HL-60 (cell line): ENCODE measurements around the gene ESRRG.

ENCODE experiments used
- DNase-seq, 2 experiments: peaks; one replicate each; pipeline ENCODE4 v3.0.0-alpha.2; 2010 to 2020; ENCODE audit warnings: low read depth in 1 of 2, low spot score in 1 of 2
- H3K27ac ChIP-seq: fragments of 250-450 bp; sonication (Bioruptor Pico); replicated peaks from 2 replicates; pipeline ENCODE4 v1.5.1; 2020; ENCODE audit warnings: mild to moderate bottlenecking, moderate library complexity
- H3K27me3 ChIP-seq: fragments of 250-450 bp; sonication (Bioruptor Pico); 2 replicates; pipeline ENCODE4 v1.5.1; 2021; ENCODE audit warnings: mild to moderate bottlenecking, moderate library complexity; ENCODE audit not compliant: insufficient read depth, poor library complexity, severe bottlenecking
- H3K4me3 ChIP-seq: replicated peaks from 2 replicates; pipeline ENCODE4 v1.5.1; 2011; ENCODE audit warnings: mild to moderate bottlenecking, control low read depth, low read length; ENCODE audit not compliant: insufficient read depth
- GABPA ChIP-seq: IDR thresholded peaks from 2 replicates; pipeline ENCODE4 v1.6.1; 2012; ENCODE audit warnings: low read depth
- POLR2AphosphoS5 ChIP-seq: IDR thresholded peaks from 2 replicates; pipeline ENCODE4 v1.6.1; 2012; ENCODE audit warnings: low read depth
- SPI1 ChIP-seq: IDR thresholded peaks from 2 replicates; pipeline ENCODE4 v1.6.1; 2012; ENCODE audit warnings: low read depth, mild to moderate bottlenecking, borderline replicate concordance
- TF ChIP-seq, protein P1 (sequence below): IDR thresholded peaks from 2 replicates; pipeline ENCODE4 v1.6.1; 2012; ENCODE audit warnings: low read depth; ENCODE audit not compliant: insufficient replicate concordance
- TF ChIP-seq, protein P2 (sequence below): IDR thresholded peaks from one replicate; pipeline ENCODE4 v1.5.1; 2011; ENCODE audit warnings: low read length, control low read depth, inconsistent platforms; ENCODE audit not compliant: insufficient read depth

ESRRG gene

DNA sequence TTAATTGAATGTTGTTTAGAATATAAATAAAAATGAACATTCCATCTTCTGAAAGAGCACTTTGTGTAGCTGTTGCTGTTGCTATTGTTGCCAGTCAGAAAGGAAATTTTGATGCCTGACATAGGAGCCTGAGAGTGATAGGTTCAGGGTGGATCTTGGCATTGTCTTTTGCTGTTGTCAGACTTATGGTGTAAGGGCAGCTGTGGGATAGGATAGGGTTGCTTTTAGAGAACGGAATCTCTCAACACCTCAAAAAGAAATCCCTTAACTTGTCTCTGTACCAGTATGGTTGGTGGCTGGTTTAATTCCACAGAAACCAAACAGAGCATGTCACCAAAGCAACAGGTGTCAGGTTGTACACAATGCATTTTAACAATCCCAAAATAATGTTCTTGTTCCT, 62.7 kb downstream of the ESRRG start:
- no peak overlapping the region for H3K4me3 ChIP-seq
- TF ChIP-seq, protein P1, sequence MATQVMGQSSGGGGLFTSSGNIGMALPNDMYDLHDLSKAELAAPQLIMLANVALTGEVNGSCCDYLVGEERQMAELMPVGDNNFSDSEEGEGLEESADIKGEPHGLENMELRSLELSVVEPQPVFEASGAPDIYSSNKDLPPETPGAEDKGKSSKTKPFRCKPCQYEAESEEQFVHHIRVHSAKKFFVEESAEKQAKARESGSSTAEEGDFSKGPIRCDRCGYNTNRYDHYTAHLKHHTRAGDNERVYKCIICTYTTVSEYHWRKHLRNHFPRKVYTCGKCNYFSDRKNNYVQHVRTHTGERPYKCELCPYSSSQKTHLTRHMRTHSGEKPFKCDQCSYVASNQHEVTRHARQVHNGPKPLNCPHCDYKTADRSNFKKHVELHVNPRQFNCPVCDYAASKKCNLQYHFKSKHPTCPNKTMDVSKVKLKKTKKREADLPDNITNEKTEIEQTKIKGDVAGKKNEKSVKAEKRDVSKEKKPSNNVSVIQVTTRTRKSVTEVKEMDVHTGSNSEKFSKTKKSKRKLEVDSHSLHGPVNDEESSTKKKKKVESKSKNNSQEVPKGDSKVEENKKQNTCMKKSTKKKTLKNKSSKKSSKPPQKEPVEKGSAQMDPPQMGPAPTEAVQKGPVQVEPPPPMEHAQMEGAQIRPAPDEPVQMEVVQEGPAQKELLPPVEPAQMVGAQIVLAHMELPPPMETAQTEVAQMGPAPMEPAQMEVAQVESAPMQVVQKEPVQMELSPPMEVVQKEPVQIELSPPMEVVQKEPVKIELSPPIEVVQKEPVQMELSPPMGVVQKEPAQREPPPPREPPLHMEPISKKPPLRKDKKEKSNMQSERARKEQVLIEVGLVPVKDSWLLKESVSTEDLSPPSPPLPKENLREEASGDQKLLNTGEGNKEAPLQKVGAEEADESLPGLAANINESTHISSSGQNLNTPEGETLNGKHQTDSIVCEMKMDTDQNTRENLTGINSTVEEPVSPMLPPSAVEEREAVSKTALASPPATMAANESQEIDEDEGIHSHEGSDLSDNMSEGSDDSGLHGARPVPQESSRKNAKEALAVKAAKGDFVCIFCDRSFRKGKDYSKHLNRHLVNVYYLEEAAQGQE, result no peak
- TF ChIP-seq, protein P2, sequence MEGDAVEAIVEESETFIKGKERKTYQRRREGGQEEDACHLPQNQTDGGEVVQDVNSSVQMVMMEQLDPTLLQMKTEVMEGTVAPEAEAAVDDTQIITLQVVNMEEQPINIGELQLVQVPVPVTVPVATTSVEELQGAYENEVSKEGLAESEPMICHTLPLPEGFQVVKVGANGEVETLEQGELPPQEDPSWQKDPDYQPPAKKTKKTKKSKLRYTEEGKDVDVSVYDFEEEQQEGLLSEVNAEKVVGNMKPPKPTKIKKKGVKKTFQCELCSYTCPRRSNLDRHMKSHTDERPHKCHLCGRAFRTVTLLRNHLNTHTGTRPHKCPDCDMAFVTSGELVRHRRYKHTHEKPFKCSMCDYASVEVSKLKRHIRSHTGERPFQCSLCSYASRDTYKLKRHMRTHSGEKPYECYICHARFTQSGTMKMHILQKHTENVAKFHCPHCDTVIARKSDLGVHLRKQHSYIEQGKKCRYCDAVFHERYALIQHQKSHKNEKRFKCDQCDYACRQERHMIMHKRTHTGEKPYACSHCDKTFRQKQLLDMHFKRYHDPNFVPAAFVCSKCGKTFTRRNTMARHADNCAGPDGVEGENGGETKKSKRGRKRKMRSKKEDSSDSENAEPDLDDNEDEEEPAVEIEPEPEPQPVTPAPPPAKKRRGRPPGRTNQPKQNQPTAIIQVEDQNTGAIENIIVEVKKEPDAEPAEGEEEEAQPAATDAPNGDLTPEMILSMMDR, result no peak
- no peak for TF ChIP-seq POLR2AphosphoS5
- no peak for TF ChIP-seq SPI1
- TF ChIP-seq GABPA, result no peak
- no peak for DNase-seq

DNA sequence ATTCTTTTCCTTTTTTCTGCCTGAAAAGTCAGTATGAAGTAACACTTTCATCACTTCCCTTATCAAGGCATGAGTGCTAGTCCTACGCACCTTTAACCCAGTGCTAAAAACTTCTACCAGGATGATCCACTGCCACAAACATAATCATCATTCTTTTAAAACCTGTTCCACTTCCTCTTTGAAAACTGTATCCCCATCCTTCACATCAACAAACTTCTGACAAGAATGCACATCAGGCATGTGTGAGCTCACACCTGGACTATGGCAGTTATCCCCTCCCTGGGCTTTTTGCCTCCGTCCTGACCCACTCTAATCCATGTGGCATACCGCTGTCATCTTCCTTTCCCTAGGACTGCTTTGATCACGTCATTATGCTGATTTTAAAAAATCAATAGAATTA, 70.2 kb downstream of the ESRRG start:
- TF ChIP-seq SPI1, result no peak
- TF ChIP-seq, protein P1, result no peak
- TF ChIP-seq, protein P2, result no peak
- no peak for TF ChIP-seq POLR2AphosphoS5
- no peak for TF ChIP-seq GABPA
- no peaks in the 10 kb centered on the region for H3K27me3 ChIP-seq
- no peak for DNase-seq
- no peak overlapping the region for H3K4me3 ChIP-seq
- H3K27ac ChIP-seq, result no peak overlapping the region

More for the DNA sequence above, 62.7 kb downstream of the ESRRG start:
- no peak overlapping the region for H3K27ac ChIP-seq
- H3K27me3 ChIP-seq, result peaks cover 2% of the 10 kb centered on the region

DNA sequence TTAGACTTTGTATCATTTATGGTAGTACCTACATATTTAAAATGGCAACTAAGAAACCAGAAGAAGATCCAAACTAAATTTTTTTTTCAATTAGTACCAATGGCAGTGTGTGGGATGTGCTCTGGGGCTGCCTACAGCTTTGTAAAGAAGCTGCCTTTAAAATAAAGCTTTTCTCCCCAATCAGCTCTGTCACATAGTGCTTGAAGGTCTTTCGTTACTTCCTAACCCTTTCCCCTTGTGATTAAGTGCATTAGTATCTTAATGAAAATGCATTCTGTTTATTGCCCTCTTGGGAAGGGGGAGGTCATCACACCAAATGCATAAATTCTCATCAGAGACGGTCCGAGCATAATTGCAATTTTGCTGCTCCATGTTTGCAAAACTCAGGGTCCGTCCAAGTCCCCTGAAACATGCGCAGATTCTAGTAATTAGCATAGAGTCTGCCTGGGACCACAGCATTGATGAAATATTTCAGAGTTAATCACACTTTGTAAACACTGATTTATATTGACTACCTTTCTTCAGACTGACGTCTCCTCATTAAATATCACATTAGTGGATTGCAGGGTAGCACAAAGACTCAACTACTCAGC, 71.3 kb downstream of the ESRRG start:
- TF ChIP-seq GABPA (no peak), SPI1 (no peak), POLR2AphosphoS5 (no peak)
- Histone ChIP-seq H3K4me3 (no peak overlapping the region), H3K27ac (no peak overlapping the region), H3K27me3 (no peaks in the 10 kb centered on the region)
- DNase-seq, result no peak

DNA sequence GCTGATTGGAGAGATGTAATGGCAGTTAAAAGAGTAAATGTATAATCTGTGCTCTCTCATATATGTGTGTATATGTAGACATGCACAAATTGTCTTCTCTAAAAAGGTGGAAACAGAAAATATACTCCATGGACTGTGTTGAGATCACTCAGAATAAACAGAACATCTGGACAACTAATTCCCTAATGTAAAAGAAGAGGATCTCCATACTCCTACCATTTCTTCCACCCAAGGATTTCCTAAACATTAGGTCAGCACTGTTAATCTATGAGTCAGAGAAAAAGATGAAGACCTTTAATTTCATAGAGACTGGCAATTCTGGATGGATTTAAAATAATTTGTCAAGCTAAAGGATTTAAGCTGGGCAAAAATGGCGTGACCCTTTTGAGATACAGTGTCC, 80.1 kb downstream of the ESRRG start:
- TF ChIP-seq SPI1 (no peak), POLR2AphosphoS5 (no peak), GABPA (no peak)
- TF ChIP-seq, protein P2, result no peak
- TF ChIP-seq, protein P1, result no peak
- DNase-seq, result no peak
- no peaks in the 10 kb centered on the region for H3K27me3 ChIP-seq
- H3K4me3 ChIP-seq, result no peak overlapping the region
- no peak overlapping the region for H3K27ac ChIP-seq
